D721Med (cell line): ENCODE measurements around the gene EME1.

Source experiments
- DNase-seq: peaks from one replicate; pipeline ENCODE4 v3.0.0; 2011; ENCODE audit warnings: low spot score; ENCODE audit not compliant: insufficient read length
- FAIRE-seq: peaks from 2 replicates; lab custom pipeline; 2011; peaks lifted over from hg19 to GRCh38; lab: Jason Lieb, UNC
- CTCF ChIP-seq: IDR thresholded peaks from 2 replicates; pipeline ENCODE4 v1.5.1; 2012; ENCODE audit warnings: mild to moderate bottlenecking, control low read depth; ENCODE audit not compliant: insufficient read depth; ENCODE audit errors: missing control alignments

Gene EME1

GRCh38 chr17:50372758-50373556 is at the start of gene EME1, which contains the start of gene MRPL27:
TSS of gene EME1 (plus strand) at chr17:50373229. CDS start at chr17:50375209, 1,980 bp downstream.
TSS of gene MRPL27 (minus strand) at chr17:50373184. CDS start at chr17:50373170, 14 bp downstream.
- no peak for FAIRE-seq
- TF ChIP-seq CTCF, result no peak
- peak; percentile 93 for DNase-seq

GRCh38 chr17:50325906-50326305 is 47.1 kb upstream of the EME1 start:
- FAIRE-seq, result no peak
- no peak for DNase-seq
- TF ChIP-seq CTCF, result no peak

GRCh38 chr17:50326831-50327364 is 46.1 kb upstream of the EME1 start:
- FAIRE-seq, result no peak
- TF ChIP-seq CTCF, result no peak
- no peak for DNase-seq

- no peak for FAIRE-seq
- no peak for TF ChIP-seq CTCF
Observed at GRCh38 chr17:50328363-50329325, 44.4 kb upstream of the EME1 start.

GRCh38 chr17:50329716-50330115 is 43.3 kb upstream of the EME1 start:
- DNase-seq (no peak), FAIRE-seq (no peak)
- no peak for TF ChIP-seq CTCF

More at GRCh38 chr17:50328363-50329325, 44.4 kb upstream of the EME1 start:
- no peak for DNase-seq

- DNase-seq (no peak), FAIRE-seq (no peak)
- TF ChIP-seq CTCF, result no peak
Observed at GRCh38 chr17:50330151-50330775, 42.8 kb upstream of the EME1 start.
